OCI-LY1 (cell line): ENCODE measurements around the gene ZNF101.

Experiments
- H2AFZ ChIP-seq: fragments of 200-600 bp; sonication (generic), shearing (Covaris generic); 2 replicates; pipeline ENCODE4 v1.6.0; 2014; ENCODE audit warnings: antibody characterized with exemption, mild to moderate bottlenecking, low read length
- H3F3A ChIP-seq: fragments of 200-600 bp; sonication (generic), shearing (Covaris generic); 2 replicates; pipeline ENCODE4 v1.6.0; 2014; ENCODE audit warnings: mild to moderate bottlenecking, antibody characterized with exemption, low read length, moderate library complexity; ENCODE audit not compliant: insufficient read depth
- H3K27ac ChIP-seq: fragments of 200-600 bp; sonication (generic); 2 replicates; pipeline ENCODE4 v1.5.1; 2014; ENCODE audit warnings: low read length, mixed run types, mild to moderate bottlenecking, low read depth; ENCODE audit not compliant: poor library complexity, severe bottlenecking
- H3K27me3 ChIP-seq: fragments of 200-600 bp; sonication (generic); 2 replicates; pipeline ENCODE4 v1.6.0; 2014; ENCODE audit warnings: antibody characterized with exemption, mild to moderate bottlenecking, low read length, moderate library complexity; ENCODE audit not compliant: insufficient read depth
- H3K36me3 ChIP-seq: fragments of 200-600 bp; sonication (generic); 2 replicates; pipeline ENCODE4 v1.6.1; 2014; ENCODE audit warnings: mild to moderate bottlenecking, antibody characterized with exemption, low read length, moderate library complexity, mixed read lengths; ENCODE audit not compliant: insufficient read depth
- H3K4me1 ChIP-seq: fragments of 200-600 bp; sonication (generic); 2 replicates; pipeline ENCODE4 v1.5.1; 2014; ENCODE audit warnings: mild to moderate bottlenecking, low read length, moderate library complexity; ENCODE audit not compliant: insufficient read depth, severe bottlenecking
- H3K4me2 ChIP-seq: fragments of 200-600 bp; sonication (generic), shearing (Covaris generic); 2 replicates; pipeline ENCODE4 v1.6.1; 2014; ENCODE audit warnings: low read length
- H3K4me3 ChIP-seq: fragments of 200-600 bp; sonication (generic); 2 replicates; pipeline ENCODE4 v1.5.1; 2014; ENCODE audit warnings: low read length, low read depth, mild to moderate bottlenecking, mixed read lengths; ENCODE audit not compliant: poor library complexity, severe bottlenecking
- H3K79me2 ChIP-seq: fragments of 200-600 bp; shearing (Covaris generic); 2 replicates; pipeline ENCODE4 v1.6.1; 2016; ENCODE audit warnings: mixed run types, low read length, mixed read lengths; ENCODE audit not compliant: insufficient read depth
- H3K9ac ChIP-seq: fragments of 200-600 bp; sonication (generic), shearing (Covaris generic); 2 replicates; pipeline ENCODE4 v1.6.1; 2014; ENCODE audit warnings: mild to moderate bottlenecking, low read length, mixed read lengths
- H3K9me2 ChIP-seq: fragments of 200-600 bp; sonication (generic), shearing (Covaris generic); 2 replicates; pipeline ENCODE4 v1.6.1; 2014; ENCODE audit warnings: low read depth, mild to moderate bottlenecking, low read length, mixed read lengths
- H3K9me3 ChIP-seq: fragments of 200-600 bp; shearing (Covaris generic); 2 replicates; pipeline ENCODE4 v1.6.1; 2014; ENCODE audit warnings: low read length, mixed read lengths
- H4K20me1 ChIP-seq: fragments of 200-600 bp; sonication (generic), shearing (Covaris generic); 2 replicates; pipeline ENCODE4 v1.6.0; 2016; ENCODE audit warnings: mild to moderate bottlenecking, low read length; ENCODE audit not compliant: insufficient read depth
- CTCF ChIP-seq: fragments of 200-600 bp; sonication (generic), shearing (Covaris generic); IDR thresholded peaks from 2 replicates; pipeline ENCODE4 v1.5.1; 2017; ENCODE audit warnings: mild to moderate bottlenecking, antibody characterized with exemption, low read length, moderate library complexity, mixed read lengths
- EZH2 ChIP-seq: fragments of 200-600 bp; sonication (generic), shearing (Covaris generic); IDR thresholded peaks from 2 replicates; pipeline ENCODE4 v1.8.0; 2017; ENCODE audit warnings: borderline replicate concordance, mixed run types, mild to moderate bottlenecking, antibody characterized with exemption, low read length, moderate library complexity, mixed read lengths

ZNF101 gene

GRCh38 chr19:19711934-19712828 is 43.5 kb downstream of the ZNF101 start:
- H3K4me2 ChIP-seq = no peak overlapping the region
- no peak overlapping the region for H3K4me3 ChIP-seq
- H3K9ac ChIP-seq = no peak overlapping the region
- no peak overlapping the region for H3K27ac ChIP-seq
- peaks cover 73% of the 10 kb centered on the region for H3K9me3 ChIP-seq
- no peaks in the 10 kb centered on the region for H3K4me1 ChIP-seq
- H3K27me3 ChIP-seq = no peaks in the 10 kb centered on the region
- H4K20me1 ChIP-seq = no peaks in the 10 kb centered on the region
- H3F3A ChIP-seq = 0 out of 2 replicates have a peak, but pooled peaks cover 5% of the 10 kb centered on the region
- H3K79me2 ChIP-seq = no peaks in the 10 kb centered on the region
- peaks cover 83% of the 10 kb centered on the region for H3K36me3 ChIP-seq
- H3K9me2 ChIP-seq = no peaks in the 10 kb centered on the region
- H2AFZ ChIP-seq = no peak overlapping the region
- TF ChIP-seq EZH2 (no peak), CTCF (no peak)

GRCh38 chr19:19719798-19720197 is 51.2 kb downstream of the ZNF101 start:
- peaks cover 45% of the 10 kb centered on the region for H3K36me3 ChIP-seq
- H3K9me2 ChIP-seq = no peaks in the 10 kb centered on the region
- no peak overlapping the region for H3K9ac ChIP-seq
- no peak overlapping the region for H2AFZ ChIP-seq
- no peaks in the 10 kb centered on the region for H3F3A ChIP-seq
- peaks cover 5% of the 10 kb centered on the region for H3K79me2 ChIP-seq
- H3K9me3 ChIP-seq = peaks cover 48% of the 10 kb centered on the region
- no peaks in the 10 kb centered on the region for H3K4me1 ChIP-seq
- TF ChIP-seq EZH2 = no peak
- no peak for TF ChIP-seq CTCF
- no peak overlapping the region for H3K4me3 ChIP-seq
- H3K27ac ChIP-seq = no peak overlapping the region
- H3K4me2 ChIP-seq = no peak overlapping the region
- H4K20me1 ChIP-seq = no peaks in the 10 kb centered on the region
- H3K27me3 ChIP-seq = no peaks in the 10 kb centered on the region

DNA sequence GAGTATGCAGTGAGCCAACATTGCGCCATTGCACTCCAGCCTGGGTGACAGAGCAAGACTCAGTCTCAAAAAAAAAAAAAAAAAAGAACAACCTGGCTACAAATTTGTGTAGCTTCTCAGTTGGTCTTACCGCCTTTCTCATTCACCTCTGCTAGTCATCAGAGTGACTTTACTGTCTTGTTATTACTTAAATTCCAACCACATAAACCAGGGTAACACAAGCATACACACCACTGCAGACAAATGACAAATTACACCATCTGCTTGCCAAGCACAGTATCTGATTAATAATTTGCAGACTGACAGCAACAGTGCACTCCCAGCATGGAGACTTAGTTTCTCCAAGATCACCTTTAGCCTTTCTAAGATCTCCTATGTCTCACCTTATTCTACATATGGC is 53.3 kb downstream of the ZNF101 start:
- peaks cover 36% of the 10 kb centered on the region for H3K9me3 ChIP-seq

More for the DNA sequence above, 53.3 kb downstream of the ZNF101 start:
- no peak overlapping the region for H3K9ac ChIP-seq
- TF ChIP-seq CTCF (no peak), EZH2 (no peak)
- H3K27ac ChIP-seq = no peak overlapping the region
- H3K4me2 ChIP-seq = no peak overlapping the region
- H3K79me2 ChIP-seq = peaks cover 5% of the 10 kb centered on the region
- H3K4me3 ChIP-seq = no peak overlapping the region
- H3F3A ChIP-seq = no peaks in the 10 kb centered on the region
- no peaks in the 10 kb centered on the region for H3K9me2 ChIP-seq
- H3K27me3 ChIP-seq = no peaks in the 10 kb centered on the region
- H4K20me1 ChIP-seq = no peaks in the 10 kb centered on the region
- no peak overlapping the region for H2AFZ ChIP-seq
- peaks cover 24% of the 10 kb centered on the region for H3K36me3 ChIP-seq
- no peaks in the 10 kb centered on the region for H3K4me1 ChIP-seq
